ENCODE results near the gene ATP6AP1.

DNA sequence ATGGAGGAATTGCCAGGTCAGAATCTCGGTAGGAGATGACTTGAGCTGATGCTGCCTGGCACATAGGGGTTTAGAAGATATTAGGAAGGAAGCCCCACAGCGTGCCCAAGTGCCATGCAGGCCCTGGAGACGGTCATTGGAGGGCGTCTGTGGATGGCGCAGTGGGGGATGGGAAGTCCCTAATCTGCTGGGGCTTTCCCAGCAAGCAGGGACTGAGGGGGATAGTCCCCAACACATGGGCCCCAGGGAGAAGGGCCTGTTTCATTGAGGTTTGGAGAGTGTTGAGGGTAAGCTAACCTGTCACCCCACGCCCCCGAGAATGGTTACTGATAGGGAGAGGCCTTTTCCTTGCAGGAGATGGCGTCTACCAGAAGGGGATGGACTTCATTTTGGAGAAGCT lies 9.3 kb upstream of the ATP6AP1 start:
- TF ChIP-seq EZH2 (IDR thresholded peaks at IDR 0.05) = no peak
- TF ChIP-seq, protein P1, sequence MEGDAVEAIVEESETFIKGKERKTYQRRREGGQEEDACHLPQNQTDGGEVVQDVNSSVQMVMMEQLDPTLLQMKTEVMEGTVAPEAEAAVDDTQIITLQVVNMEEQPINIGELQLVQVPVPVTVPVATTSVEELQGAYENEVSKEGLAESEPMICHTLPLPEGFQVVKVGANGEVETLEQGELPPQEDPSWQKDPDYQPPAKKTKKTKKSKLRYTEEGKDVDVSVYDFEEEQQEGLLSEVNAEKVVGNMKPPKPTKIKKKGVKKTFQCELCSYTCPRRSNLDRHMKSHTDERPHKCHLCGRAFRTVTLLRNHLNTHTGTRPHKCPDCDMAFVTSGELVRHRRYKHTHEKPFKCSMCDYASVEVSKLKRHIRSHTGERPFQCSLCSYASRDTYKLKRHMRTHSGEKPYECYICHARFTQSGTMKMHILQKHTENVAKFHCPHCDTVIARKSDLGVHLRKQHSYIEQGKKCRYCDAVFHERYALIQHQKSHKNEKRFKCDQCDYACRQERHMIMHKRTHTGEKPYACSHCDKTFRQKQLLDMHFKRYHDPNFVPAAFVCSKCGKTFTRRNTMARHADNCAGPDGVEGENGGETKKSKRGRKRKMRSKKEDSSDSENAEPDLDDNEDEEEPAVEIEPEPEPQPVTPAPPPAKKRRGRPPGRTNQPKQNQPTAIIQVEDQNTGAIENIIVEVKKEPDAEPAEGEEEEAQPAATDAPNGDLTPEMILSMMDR (IDR thresholded peaks at IDR 0.05) = no peak
